D721Med (cell line): ENCODE data around the gene ENOX1.
A peak's percentile ranks its signal among the peaks of the same experiment; 100 is the strongest.

Source experiments
- DNase-seq: peaks from one replicate; pipeline ENCODE4 v3.0.0; 2011; ENCODE audit warnings: low spot score; ENCODE audit not compliant: insufficient read length
- FAIRE-seq: peaks from 2 replicates; lab custom pipeline; 2011; peaks lifted over from hg19 to GRCh38; lab: Jason Lieb, UNC
- CTCF ChIP-seq: IDR thresholded peaks from 2 replicates; pipeline ENCODE4 v1.5.1; 2012; ENCODE audit warnings: mild to moderate bottlenecking, control low read depth; ENCODE audit not compliant: insufficient read depth; ENCODE audit errors: missing control alignments

The ENOX1 gene

GRCh38 chr13:43200307-43200706 lies 586.5 kb downstream of the ENOX1 start:
- FAIRE-seq (no peak), DNase-seq (no peak)
- TF ChIP-seq CTCF = no peak

GRCh38 chr13:43196750-43197370 lies 589.9 kb downstream of the ENOX1 start:
- no peak for FAIRE-seq
- no peak for TF ChIP-seq CTCF
- no peak for DNase-seq

GRCh38 chr13:43196086-43196621 lies 590.6 kb downstream of the ENOX1 start:
- peak; percentile 52 for TF ChIP-seq CTCF
- no peak for DNase-seq

GRCh38 chr13:43195551-43195950 lies 591.2 kb downstream of the ENOX1 start:
- no peak for FAIRE-seq
- DNase-seq = no peak
- TF ChIP-seq CTCF = no peak

More at GRCh38 chr13:43196086-43196621, 590.6 kb downstream of the ENOX1 start:
- FAIRE-seq = no peak

GRCh38 chr13:43195112-43195511 lies 591.7 kb downstream of the ENOX1 start:
- FAIRE-seq = no peak
- DNase-seq = no peak
- no peak for TF ChIP-seq CTCF

GRCh38 chr13:43193789-43194420 lies 592.9 kb downstream of the ENOX1 start:
- no peak for TF ChIP-seq CTCF
- DNase-seq (no peak), FAIRE-seq (no peak)

GRCh38 chr13:43191546-43191945 lies 595.2 kb downstream of the ENOX1 start:
- TF ChIP-seq CTCF = no peak
- DNase-seq = no peak
- FAIRE-seq = no peak
